Fibroblast of skin of right quadriceps (primary cell): Measurements from ENCODE around the gene ARHGDIA.

ENCODE experiments used
- DNase-seq: peaks from one replicate; pipeline ENCODE4 v3.0.0-alpha.2; 2013

The ARHGDIA gene

DNA sequence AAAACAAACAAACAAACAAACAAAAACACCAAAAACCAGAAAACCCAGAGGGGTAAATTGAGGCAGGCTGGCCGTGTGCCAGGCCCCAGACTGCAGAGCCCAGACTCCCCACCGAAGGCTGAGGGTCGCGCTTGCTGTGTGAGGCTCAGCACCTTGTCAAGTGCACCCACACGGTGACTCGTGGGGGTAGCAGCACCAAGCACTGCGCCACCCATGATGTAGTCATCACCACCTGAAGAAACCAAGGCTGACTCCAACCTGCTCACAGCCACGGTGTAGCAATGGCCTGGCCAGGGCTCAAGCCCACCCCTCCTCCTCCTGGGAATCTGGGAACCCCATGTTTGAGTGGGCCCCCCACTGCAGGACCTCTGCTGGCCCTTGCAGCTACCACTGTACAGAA is 50.0 kb downstream of the ARHGDIA start:
- DNase-seq = no peak

GRCh38 chr17:81819708-81820107 is 51.4 kb downstream of the ARHGDIA start:
- no peak for DNase-seq

- DNase-seq = no peak
Measured at GRCh38 chr17:81817758-81818147, 53.4 kb downstream of the ARHGDIA start.
